GM12892 (cell line): ENCODE measurements around the gene FURIN.

ENCODE experiments used
- POLR2AphosphoS5 ChIP-seq: IDR thresholded peaks from 2 replicates; pipeline ENCODE4 v1.6.1; 2011; ENCODE audit warnings: low read depth, low read length, control low read depth
- TAF1 ChIP-seq: IDR thresholded peaks from 2 replicates; pipeline ENCODE4 v1.6.1; 2011; ENCODE audit warnings: low read depth, mild to moderate bottlenecking, control low read depth, low read length, borderline replicate concordance

DNA sequence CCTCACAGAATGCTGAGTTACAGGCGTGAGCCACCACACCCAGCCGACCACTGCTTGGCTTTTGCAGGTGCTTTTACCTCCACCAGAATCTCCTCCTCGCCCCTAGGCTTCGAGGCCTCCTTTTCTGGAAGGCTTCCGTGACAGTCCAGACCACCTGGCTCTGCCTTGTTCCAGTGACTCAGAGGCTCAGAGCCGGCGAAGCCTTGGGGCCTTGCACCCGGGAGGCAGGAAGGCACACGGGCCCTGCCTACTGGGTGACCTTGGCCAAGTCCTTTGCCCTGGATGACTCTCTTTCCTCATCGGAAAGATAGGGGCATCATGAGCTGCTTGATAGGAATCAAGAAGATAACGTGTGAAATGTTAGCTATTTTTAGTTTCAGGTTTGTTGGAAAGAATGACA is 31.3 kb upstream of the FURIN start:
- TF ChIP-seq POLR2AphosphoS5 (no peak), TAF1 (no peak)
